Measurements from ENCODE around the gene ZNF649. TPM values are rescaled to one million over a fixed set of nuclear protein-coding genes. Genes with fewer than 3 reads are reported as not detected.
"Not testable (repeated sequence)": the region's sequence is repeated elsewhere in the genome, so short reads cannot be mapped to it uniquely, and the experiment has no call there.

ZNF649 gene
- total RNA-seq, 2 donors from 2014 or later, result 26.5 to 33.5 TPM

DNA sequence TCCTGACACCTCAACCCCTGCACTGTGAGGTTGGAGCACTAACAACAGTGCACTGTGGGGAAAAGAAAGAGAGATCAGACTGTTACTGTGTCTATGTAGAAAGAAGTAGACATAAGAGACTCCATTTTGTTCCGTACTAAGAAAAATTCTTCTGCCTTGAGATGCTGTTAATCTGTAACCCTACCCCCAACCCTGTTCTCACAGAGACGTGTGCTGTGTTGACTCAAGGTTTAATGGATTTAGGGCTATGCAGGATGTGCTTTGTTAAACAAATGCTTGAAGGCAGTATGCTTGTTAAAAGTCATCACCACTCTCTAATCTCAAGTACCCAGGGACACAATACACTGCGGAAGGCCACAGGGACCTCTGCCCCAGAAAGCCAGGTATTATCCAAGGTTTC, 822 bp upstream of the ZNF649 start:
- intact Hi-C loops (cut with DNase I), result loop anchor here (2.0 kb wide), 1 partner anchor 21 kb away; the partner anchor contains the start of gene ZNF613
- TF ChIP-seq POLR2AphosphoS5 (IDR thresholded peaks at IDR 0.05), result peak; percentile 58
- not testable (repeated sequence) for H3K4me1 ChIP-seq (replicated peaks); H3K36me3 ChIP-seq; H3K4me3 ChIP-seq; DNase-seq (ENCODE audit: low spot score); H3K27me3 ChIP-seq (replicated peaks; ENCODE audit: insufficient read depth); H3K9me3 ChIP-seq
- WGBS, result 42% methylated on average over 3 of the region's 3 CpGs
- H3K27ac ChIP-seq, result peak overlapping the region; percentile 91 to 94

DNA sequence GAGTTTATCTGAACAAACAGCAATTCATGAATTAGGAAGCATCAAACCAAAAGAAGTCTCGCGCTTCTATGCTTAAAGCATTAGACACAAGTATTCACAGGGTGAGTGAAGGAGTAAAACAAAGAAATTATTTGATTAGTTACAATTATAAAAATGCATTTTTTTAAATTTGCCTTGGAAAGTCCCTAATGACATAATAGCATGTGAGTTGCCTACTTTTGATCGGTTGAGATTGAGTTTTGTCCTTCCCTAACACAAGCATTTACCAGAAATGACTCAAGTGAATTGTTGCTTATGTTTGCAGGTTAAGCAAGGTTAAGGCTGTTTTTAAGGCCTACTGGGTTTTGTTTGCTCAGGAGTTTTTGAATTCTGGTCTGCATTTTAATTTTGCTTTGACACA, 389 bp upstream of the ZNF649 start:
- no peaks in the 10 kb centered on the region for H3K4me1 ChIP-seq (replicated peaks)
- peak overlapping the region; percentile 91 to 94 for H3K27ac ChIP-seq
- TF ChIP-seq, protein P1, sequence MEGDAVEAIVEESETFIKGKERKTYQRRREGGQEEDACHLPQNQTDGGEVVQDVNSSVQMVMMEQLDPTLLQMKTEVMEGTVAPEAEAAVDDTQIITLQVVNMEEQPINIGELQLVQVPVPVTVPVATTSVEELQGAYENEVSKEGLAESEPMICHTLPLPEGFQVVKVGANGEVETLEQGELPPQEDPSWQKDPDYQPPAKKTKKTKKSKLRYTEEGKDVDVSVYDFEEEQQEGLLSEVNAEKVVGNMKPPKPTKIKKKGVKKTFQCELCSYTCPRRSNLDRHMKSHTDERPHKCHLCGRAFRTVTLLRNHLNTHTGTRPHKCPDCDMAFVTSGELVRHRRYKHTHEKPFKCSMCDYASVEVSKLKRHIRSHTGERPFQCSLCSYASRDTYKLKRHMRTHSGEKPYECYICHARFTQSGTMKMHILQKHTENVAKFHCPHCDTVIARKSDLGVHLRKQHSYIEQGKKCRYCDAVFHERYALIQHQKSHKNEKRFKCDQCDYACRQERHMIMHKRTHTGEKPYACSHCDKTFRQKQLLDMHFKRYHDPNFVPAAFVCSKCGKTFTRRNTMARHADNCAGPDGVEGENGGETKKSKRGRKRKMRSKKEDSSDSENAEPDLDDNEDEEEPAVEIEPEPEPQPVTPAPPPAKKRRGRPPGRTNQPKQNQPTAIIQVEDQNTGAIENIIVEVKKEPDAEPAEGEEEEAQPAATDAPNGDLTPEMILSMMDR (IDR thresholded peaks at IDR 0.05), result no peak
- TF ChIP-seq POLR2A (IDR thresholded peaks at IDR 0.05), result no peak
- TF ChIP-seq POLR2AphosphoS5 (IDR thresholded peaks at IDR 0.05), result no peak
- no peaks in the 10 kb centered on the region for H3K27me3 ChIP-seq (replicated peaks; ENCODE audit: insufficient read depth)
- no peaks in the 10 kb centered on the region for H3K36me3 ChIP-seq
- WGBS, result 49% methylated on average over 3 of the region's 3 CpGs
- intact Hi-C loops (cut with DNase I), result loop anchor here (2.0 kb wide), 1 partner anchor 22 kb away; the partner anchor contains the start of gene ZNF613
- DNase-seq (ENCODE audit: low spot score), result no peak
- peak overlapping the region in 1 of 2 donors; percentile 63 for H3K4me3 ChIP-seq
- H3K9me3 ChIP-seq, result no peaks in the 10 kb centered on the region

DNA sequence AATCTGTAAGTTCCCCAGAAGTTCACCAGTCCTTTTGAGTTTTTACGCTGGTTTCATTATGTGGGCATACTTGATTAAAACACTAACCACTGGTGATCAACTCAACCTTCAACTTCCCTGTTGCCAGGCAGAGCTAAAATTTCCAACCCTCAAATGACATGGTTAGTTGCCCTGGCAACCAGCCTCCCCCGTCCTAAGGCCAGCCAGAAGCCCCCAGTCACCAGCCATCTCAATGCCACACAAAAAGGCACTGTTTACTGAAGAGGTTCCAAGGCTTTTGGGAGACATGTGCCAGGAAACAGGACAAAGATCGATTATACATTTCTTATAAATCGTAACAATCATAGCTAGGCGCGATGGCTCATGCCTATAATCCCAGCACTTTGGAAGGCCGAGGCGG, 1.6 kb downstream of the ZNF649 start:
- TF ChIP-seq POLR2AphosphoS5 (IDR thresholded peaks at IDR 0.05), result no peak
- no peak for TF ChIP-seq POLR2A (IDR thresholded peaks at IDR 0.05)
- TF ChIP-seq, protein P1 (IDR thresholded peaks at IDR 0.05), result no peak
- H3K4me3 ChIP-seq, result peak overlapping the region; percentile 63

DNA sequence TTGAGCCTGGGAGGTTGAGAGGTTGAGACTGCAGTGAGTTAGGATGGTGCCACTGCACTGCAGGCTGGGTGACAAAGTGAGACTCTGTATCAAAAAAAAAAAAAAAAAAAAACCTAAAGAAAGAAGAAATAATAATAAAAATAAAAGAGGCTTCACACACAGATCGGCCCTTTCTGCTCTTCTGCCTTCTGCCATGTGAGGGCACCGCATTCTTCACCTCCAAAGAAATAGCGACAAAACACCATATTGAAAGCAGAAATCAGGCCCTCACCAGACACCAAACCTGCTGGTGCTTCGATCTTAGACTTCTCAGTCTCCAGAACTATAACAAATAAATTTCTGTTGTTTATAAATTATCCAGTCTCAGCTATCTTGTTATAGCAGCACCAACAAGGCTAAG, 3.0 kb downstream of the ZNF649 start:
- no peaks in the 10 kb centered on the region for H3K4me1 ChIP-seq (replicated peaks)
- intact Hi-C loops (cut with DNase I), result no loop called here
- no peak overlapping the region for H3K27ac ChIP-seq
- TF ChIP-seq POLR2A (IDR thresholded peaks at IDR 0.05), result no peak
- no peak for TF ChIP-seq POLR2AphosphoS5 (IDR thresholded peaks at IDR 0.05)
- TF ChIP-seq, protein P1 (IDR thresholded peaks at IDR 0.05), result no peak
- peaks cover under 1 to 17% of the 10 kb centered on the region in 2 donors for H3K36me3 ChIP-seq
- 95% methylated on average over 4 of the region's 4 CpGs for WGBS
- no peak for DNase-seq (ENCODE audit: low spot score)
- no peak overlapping the region for H3K4me3 ChIP-seq
- H3K27me3 ChIP-seq (replicated peaks; ENCODE audit: insufficient read depth), result no peaks in the 10 kb centered on the region
- no peaks in the 10 kb centered on the region for H3K9me3 ChIP-seq

More for the DNA sequence above, 1.6 kb downstream of the ZNF649 start:
- peaks cover 0 to 15% of the 10 kb centered on the region in 2 donors for H3K36me3 ChIP-seq
- H3K4me1 ChIP-seq (replicated peaks), result no peaks in the 10 kb centered on the region
- H3K9me3 ChIP-seq, result no peaks in the 10 kb centered on the region
- WGBS, result 74% methylated on average over 8 of the region's 8 CpGs
- intact Hi-C loops (cut with DNase I), result no loop called here
- DNase-seq (ENCODE audit: low spot score), result no peak
- peak overlapping the region in 1 of 2 donors; percentile 91 for H3K27ac ChIP-seq
- H3K27me3 ChIP-seq (replicated peaks; ENCODE audit: insufficient read depth), result no peaks in the 10 kb centered on the region

DNA sequence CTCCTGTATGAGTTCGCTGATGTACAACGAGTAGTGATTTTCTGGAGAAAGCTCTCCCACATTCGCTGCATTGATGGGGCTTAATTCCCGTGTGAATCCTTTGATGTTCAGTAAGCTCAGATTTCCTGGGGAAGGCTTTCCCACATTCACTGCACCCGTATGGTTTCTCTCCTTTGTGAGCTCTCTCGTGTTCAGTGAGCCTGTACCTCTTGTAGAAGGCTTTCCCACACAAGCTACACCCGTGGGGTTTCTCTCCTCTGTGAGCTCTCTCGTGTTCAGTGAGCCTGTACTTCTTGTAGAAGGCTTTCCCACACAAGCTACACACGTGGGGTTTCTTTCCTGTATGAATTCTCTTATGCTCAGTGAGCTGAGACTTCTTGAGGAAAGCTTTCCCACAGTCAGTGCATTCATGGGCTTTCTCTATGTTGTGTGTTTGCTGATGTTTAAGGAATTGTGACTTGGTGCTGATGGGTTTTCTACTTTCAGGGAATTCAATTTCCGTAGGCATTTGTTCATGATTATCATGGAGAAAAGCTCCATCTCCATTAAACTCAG, 13.5 kb downstream of the ZNF649 start:
- Histone ChIP-seq H3K27me3 (replicated peaks; ENCODE audit: insufficient read depth) (no peaks in the 10 kb centered on the region), H3K4me1 (replicated peaks) (no peaks in the 10 kb centered on the region), H3K9me3 (peaks cover 9% of the 10 kb centered on the region), H3K4me3 (no peak overlapping the region), H3K36me3 (peaks cover 46 to 50% of the 10 kb centered on the region in 2 donors), H3K27ac (no peak overlapping the region)
- TF ChIP-seq POLR2AphosphoS5 (IDR thresholded peaks at IDR 0.05), result no peak
- TF ChIP-seq, protein P1 (IDR thresholded peaks at IDR 0.05), result no peak
- TF ChIP-seq POLR2A (IDR thresholded peaks at IDR 0.05), result no peak
- 96% methylated on average over 10 of the region's 10 CpGs for WGBS
- intact Hi-C loops (cut with DNase I), result no loop called here
- no peak for DNase-seq (ENCODE audit: low spot score)

All from prostate gland (tissue), 2 donors.